ENCODE measurements around the gene GBE1. TPM values are rescaled to one million over a fixed set of nuclear protein-coding genes. Genes with fewer than 3 reads are reported as not detected.

Gene GBE1
- total and polyA plus RNA-seq, 7 donors, result 10.2 to 24.6 (median 12.1) TPM

GRCh38 chr3:81592101-81592500, 169.3 kb downstream of the GBE1 start:
- DNase-seq, result no peak
- TF ChIP-seq POLR2A (IDR thresholded peaks at IDR 0.05) (no peak), POLR2AphosphoS5 (IDR thresholded peaks at IDR 0.05) (no peak)
- H3K27ac ChIP-seq, result no peak overlapping the region
- no peak overlapping the region for H3K4me3 ChIP-seq
- no peaks in the 10 kb centered on the region for H3K27me3 ChIP-seq
- H3K36me3 ChIP-seq, result peaks cover 0 to 16% (median 0%) of the 10 kb centered on the region in 4 donors
- intact Hi-C loops (cut with DNase I), result no loop called here
- H3K9me3 ChIP-seq, result no peaks in the 10 kb centered on the region
- 91 to 93% methylated on average over 5 of the region's 5 CpGs for WGBS, 2 donors
- H3K4me1 ChIP-seq, result no peaks in the 10 kb centered on the region

- Histone ChIP-seq H3K36me3 (no peaks in the 10 kb centered on the region), H3K27me3 (no peaks in the 10 kb centered on the region), H3K4me1 (no peaks in the 10 kb centered on the region), H3K27ac (no peak overlapping the region), H3K4me3 (no peak overlapping the region), H3K9me3 (no peaks in the 10 kb centered on the region)
- no peak for DNase-seq
- intact Hi-C loops (cut with DNase I), result no loop called here
- WGBS, 2 donors, result 94 to 95% methylated on average over 5 of the region's 5 CpGs
- TF ChIP-seq EP300 (IDR thresholded peaks at IDR 0.05), result no peak
- TF ChIP-seq CTCF (IDR thresholded peaks at IDR 0.05), result no peak
- no peak for TF ChIP-seq POLR2A (IDR thresholded peaks at IDR 0.05)
- no peak for TF ChIP-seq POLR2AphosphoS5 (IDR thresholded peaks at IDR 0.05)
These were observed 175.5 kb downstream of the GBE1 start for GRCh38 chr3:81585937-81586336.

- no peaks in the 10 kb centered on the region for H3K9me3 ChIP-seq
- no peak for DNase-seq
- H3K4me3 ChIP-seq, result no peak overlapping the region
- no peaks in the 10 kb centered on the region for H3K36me3 ChIP-seq
- H3K27ac ChIP-seq, result no peak overlapping the region
- no peaks in the 10 kb centered on the region for H3K27me3 ChIP-seq
- no peaks in the 10 kb centered on the region for H3K4me1 ChIP-seq
- intact Hi-C loops (cut with DNase I), result no loop called here
- TF ChIP-seq POLR2AphosphoS5 (IDR thresholded peaks at IDR 0.05), result no peak
- no peak for TF ChIP-seq POLR2A (IDR thresholded peaks at IDR 0.05)
- no peak for TF ChIP-seq EP300 (IDR thresholded peaks at IDR 0.05)
- TF ChIP-seq CTCF (IDR thresholded peaks at IDR 0.05), result no peak
- WGBS, 2 donors, result 79 to 97% methylated on average over 2 of the region's 2 CpGs
These were observed 176.4 kb downstream of the GBE1 start for GRCh38 chr3:81585056-81585455.

GRCh38 chr3:81581966-81582599, 179.4 kb downstream of the GBE1 start:
- Histone ChIP-seq H3K4me3 (no peak overlapping the region), H3K27ac (no peak overlapping the region), H3K9me3 (no peaks in the 10 kb centered on the region), H3K27me3 (no peaks in the 10 kb centered on the region), H3K36me3 (peaks cover 0 to 3% (median 0%) of the 10 kb centered on the region in 4 donors), H3K4me1 (no peaks in the 10 kb centered on the region)
- DNase-seq, result no peak
- TF ChIP-seq POLR2A (IDR thresholded peaks at IDR 0.05) (no peak), CTCF (IDR thresholded peaks at IDR 0.05) (peak in 3 of 4 experiments; percentile 28 to 45 (median 44))
- WGBS, 2 donors, result 24 to 48% methylated on average over 5 of the region's 5 CpGs
- intact Hi-C loops (cut with DNase I), result no loop called here

GRCh38 chr3:81580355-81580754, 181.1 kb downstream of the GBE1 start:
- TF ChIP-seq POLR2A (IDR thresholded peaks at IDR 0.05), result no peak
- TF ChIP-seq CTCF (IDR thresholded peaks at IDR 0.05), result no peak
- no peak for TF ChIP-seq EP300 (IDR thresholded peaks at IDR 0.05)
- TF ChIP-seq POLR2AphosphoS5 (IDR thresholded peaks at IDR 0.05), result no peak
- no peaks in the 10 kb centered on the region for H3K27me3 ChIP-seq
- WGBS, 2 donors, result 76% methylated on average over 5 of the region's 5 CpGs
- no peak overlapping the region for H3K4me3 ChIP-seq
- DNase-seq, result no peak
- intact Hi-C loops (cut with DNase I), result no loop called here
- no peak overlapping the region for H3K27ac ChIP-seq
- H3K4me1 ChIP-seq, result no peaks in the 10 kb centered on the region
- no peaks in the 10 kb centered on the region for H3K9me3 ChIP-seq
- peaks cover 0 to 3% (median 0%) of the 10 kb centered on the region in 4 donors for H3K36me3 ChIP-seq

Data from sigmoid colon (tissue), 7 donors.